ENCODE measurements around the gene FUOM. TPM values are rescaled to one million over a fixed set of nuclear protein-coding genes. Genes with fewer than 3 reads are reported as not detected.

The FUOM gene
- total and polyA plus RNA-seq, 2 of the 8 experiments (the other 6 are each of a cell fraction or from before 2014, with no cell fraction given): 22.0 to 30.4 TPM

DNA sequence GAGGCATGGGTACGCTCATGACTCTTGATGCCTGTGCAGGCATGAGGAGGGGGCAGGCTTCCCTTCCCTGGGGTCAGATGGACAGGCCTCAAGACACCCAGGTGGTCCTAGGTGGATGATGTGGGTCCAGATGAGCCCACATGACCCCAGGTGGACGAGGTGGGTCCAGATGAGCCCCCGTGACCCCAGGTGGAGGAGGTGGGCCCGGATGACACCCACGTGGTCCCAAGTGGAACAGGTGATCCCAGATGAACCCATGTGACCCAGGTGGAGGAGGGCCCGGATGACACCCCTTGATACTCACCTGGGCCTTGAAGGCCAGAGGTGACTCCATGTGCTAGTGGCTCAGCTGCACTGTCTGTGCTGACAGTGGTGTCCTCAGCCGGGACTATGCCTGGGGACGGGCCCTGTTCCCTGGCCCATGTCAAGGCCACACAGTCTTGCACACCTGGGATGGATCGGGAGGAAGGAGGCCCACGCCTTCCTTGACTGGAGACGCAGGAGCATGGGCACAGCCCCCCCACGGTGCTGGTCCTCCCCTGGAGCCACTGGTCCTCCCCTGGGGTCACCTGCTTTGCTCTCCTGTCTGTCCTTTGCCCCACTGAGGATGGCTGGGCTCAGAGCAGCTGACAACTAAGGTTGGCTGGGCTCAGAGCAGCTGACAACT lies 7.4 kb downstream of the FUOM start (continued):
- TF ChIP-seq, protein P1, sequence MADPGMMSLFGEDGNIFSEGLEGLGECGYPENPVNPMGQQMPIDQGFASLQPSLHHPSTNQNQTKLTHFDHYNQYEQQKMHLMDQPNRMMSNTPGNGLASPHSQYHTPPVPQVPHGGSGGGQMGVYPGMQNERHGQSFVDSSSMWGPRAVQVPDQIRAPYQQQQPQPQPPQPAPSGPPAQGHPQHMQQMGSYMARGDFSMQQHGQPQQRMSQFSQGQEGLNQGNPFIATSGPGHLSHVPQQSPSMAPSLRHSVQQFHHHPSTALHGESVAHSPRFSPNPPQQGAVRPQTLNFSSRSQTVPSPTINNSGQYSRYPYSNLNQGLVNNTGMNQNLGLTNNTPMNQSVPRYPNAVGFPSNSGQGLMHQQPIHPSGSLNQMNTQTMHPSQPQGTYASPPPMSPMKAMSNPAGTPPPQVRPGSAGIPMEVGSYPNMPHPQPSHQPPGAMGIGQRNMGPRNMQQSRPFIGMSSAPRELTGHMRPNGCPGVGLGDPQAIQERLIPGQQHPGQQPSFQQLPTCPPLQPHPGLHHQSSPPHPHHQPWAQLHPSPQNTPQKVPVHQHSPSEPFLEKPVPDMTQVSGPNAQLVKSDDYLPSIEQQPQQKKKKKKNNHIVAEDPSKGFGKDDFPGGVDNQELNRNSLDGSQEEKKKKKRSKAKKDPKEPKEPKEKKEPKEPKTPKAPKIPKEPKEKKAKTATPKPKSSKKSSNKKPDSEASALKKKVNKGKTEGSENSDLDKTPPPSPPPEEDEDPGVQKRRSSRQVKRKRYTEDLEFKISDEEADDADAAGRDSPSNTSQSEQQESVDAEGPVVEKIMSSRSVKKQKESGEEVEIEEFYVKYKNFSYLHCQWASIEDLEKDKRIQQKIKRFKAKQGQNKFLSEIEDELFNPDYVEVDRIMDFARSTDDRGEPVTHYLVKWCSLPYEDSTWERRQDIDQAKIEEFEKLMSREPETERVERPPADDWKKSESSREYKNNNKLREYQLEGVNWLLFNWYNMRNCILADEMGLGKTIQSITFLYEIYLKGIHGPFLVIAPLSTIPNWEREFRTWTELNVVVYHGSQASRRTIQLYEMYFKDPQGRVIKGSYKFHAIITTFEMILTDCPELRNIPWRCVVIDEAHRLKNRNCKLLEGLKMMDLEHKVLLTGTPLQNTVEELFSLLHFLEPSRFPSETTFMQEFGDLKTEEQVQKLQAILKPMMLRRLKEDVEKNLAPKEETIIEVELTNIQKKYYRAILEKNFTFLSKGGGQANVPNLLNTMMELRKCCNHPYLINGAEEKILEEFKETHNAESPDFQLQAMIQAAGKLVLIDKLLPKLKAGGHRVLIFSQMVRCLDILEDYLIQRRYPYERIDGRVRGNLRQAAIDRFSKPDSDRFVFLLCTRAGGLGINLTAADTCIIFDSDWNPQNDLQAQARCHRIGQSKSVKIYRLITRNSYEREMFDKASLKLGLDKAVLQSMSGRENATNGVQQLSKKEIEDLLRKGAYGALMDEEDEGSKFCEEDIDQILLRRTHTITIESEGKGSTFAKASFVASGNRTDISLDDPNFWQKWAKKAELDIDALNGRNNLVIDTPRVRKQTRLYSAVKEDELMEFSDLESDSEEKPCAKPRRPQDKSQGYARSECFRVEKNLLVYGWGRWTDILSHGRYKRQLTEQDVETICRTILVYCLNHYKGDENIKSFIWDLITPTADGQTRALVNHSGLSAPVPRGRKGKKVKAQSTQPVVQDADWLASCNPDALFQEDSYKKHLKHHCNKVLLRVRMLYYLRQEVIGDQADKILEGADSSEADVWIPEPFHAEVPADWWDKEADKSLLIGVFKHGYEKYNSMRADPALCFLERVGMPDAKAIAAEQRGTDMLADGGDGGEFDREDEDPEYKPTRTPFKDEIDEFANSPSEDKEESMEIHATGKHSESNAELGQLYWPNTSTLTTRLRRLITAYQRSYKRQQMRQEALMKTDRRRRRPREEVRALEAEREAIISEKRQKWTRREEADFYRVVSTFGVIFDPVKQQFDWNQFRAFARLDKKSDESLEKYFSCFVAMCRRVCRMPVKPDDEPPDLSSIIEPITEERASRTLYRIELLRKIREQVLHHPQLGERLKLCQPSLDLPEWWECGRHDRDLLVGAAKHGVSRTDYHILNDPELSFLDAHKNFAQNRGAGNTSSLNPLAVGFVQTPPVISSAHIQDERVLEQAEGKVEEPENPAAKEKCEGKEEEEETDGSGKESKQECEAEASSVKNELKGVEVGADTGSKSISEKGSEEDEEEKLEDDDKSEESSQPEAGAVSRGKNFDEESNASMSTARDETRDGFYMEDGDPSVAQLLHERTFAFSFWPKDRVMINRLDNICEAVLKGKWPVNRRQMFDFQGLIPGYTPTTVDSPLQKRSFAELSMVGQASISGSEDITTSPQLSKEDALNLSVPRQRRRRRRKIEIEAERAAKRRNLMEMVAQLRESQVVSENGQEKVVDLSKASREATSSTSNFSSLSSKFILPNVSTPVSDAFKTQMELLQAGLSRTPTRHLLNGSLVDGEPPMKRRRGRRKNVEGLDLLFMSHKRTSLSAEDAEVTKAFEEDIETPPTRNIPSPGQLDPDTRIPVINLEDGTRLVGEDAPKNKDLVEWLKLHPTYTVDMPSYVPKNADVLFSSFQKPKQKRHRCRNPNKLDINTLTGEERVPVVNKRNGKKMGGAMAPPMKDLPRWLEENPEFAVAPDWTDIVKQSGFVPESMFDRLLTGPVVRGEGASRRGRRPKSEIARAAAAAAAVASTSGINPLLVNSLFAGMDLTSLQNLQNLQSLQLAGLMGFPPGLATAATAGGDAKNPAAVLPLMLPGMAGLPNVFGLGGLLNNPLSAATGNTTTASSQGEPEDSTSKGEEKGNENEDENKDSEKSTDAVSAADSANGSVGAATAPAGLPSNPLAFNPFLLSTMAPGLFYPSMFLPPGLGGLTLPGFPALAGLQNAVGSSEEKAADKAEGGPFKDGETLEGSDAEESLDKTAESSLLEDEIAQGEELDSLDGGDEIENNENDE (IDR thresholded peaks at IDR 0.05; ENCODE audit: insufficient replicate concordance, low read length): no peak
